AG08395 (cell line): Measurements from ENCODE around the gene PER1.

Experiments
- DNase-seq: peaks from one replicate; pipeline ENCODE4 v3.0.0; 2012; ENCODE audit warnings: mixed read lengths, low spot score

The PER1 gene

DNA sequence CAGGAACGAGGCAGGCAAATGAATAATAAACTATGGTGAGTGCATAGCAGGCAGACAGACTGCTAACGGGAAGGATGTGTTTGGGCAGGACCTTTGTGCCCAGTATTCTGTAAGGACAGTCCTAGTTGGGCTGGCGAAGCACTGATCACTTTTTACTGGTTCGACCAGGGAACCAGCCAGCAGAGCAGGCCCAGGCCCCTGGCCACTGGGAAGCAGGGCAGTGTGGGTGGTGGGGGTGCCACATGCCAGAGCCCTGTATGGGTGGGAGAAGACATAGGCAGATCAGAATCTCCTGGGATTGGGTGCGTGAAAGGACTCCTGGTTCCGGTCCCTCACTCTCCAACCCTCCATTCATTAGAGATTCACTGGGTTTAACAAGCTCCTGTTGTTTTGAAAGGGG, 14.5 kb upstream of the PER1 start:
- DNase-seq: no peak

DNA sequence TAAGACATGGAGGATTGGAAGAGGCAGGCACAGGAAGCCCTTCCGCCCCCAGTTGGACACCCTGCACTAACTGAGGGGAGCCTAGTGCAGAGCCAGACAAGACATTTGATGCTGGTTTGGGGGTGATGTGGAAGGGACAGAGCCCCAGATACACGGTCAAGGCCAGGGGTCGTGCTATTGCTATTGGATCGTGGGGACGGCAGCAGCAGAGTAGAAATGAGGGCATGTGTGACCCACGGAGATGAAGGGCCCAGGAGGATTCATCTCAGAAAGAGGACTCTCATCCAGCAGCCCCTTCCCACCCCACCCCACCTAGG, 12.6 kb upstream of the PER1 start:
- no peak for DNase-seq

DNA sequence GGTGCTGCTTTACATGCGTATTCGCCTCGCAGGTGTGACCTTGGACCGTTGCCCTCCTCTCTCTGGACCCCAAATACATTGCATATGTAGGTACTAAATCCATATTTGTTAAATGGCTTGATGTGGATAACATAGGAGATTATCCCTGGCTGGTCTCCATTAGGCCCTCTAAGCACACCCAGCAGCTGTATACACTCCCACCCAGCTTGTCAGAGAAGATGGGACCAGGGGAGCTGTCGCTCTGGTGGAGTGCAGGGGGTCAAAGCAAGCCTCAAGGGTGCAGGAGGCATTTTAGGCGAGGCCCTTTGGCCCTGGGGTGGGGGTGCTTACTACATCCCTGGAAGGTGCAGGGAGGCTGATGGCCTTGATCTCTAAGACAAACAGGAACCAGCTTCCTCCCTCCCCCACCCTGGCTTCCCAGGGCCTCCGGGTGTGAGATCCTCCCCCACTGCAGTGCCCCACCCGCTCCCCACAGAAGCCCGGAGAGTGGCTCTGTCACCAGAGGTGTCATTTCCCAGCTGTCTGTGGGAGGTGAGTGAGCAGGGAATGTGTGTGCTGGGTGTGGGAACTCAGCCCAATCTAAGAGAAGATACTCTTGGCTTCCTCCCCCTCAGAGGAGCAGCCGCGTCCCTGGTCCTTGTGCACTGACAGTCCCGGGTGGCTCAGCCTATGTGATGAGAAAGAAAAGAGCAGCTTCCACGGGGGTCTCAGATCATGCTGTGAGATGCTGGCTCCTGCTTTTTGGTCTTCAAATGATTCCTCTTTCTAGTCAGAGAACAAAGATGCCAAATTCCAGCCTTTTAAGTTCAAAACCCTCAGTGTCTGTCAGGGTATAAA, 12.0 kb upstream of the PER1 start:
- peak; percentile 57 for DNase-seq

DNA sequence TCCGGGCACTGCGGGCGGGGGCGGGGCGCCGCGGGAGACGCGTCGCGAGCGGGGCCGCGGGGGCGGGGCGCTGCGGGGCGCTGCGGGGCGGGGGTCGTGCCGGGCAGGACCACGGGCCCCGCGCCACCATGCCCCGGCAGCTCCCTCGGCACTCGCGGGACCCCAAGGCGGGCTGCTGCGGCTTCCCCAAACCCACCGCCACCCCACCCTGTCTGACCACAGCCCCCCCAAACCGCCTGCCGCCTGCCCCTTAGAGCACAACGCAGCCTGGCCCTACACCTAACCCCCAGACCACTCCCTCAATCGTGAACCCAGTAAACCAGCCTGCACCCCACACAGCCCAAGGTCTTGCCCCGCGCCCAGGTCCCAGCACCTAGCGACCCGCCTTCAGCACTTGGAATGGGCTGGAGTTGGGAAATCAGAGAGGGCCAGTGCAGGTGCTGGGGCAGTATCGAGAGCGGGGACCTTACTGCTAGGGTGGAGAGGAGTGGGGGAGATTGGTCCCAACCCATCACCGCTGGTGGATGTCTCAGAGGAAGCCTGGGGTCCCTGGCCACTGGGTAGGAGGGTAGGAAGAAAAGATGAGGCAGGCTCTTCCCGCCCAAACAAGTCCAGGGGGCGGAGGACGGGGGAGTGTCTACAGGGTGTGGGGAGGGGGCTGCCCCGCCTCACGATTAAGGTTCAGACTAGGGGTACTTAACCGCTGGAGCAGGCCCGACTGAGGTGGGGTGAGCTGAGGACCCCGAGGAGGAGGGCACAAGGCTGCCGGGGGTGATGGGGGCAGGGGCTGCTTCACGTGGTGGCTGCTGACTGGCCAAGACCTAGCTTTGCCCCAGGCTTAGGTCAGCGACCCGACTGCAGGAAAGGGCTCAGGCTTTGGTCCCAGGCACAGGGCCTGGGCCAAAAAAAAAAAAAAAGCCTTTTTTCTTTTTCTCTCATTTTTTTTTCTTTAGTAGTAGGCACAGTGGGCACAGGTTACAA, 11.1 kb upstream of the PER1 start:
- DNase-seq: no peak

DNA sequence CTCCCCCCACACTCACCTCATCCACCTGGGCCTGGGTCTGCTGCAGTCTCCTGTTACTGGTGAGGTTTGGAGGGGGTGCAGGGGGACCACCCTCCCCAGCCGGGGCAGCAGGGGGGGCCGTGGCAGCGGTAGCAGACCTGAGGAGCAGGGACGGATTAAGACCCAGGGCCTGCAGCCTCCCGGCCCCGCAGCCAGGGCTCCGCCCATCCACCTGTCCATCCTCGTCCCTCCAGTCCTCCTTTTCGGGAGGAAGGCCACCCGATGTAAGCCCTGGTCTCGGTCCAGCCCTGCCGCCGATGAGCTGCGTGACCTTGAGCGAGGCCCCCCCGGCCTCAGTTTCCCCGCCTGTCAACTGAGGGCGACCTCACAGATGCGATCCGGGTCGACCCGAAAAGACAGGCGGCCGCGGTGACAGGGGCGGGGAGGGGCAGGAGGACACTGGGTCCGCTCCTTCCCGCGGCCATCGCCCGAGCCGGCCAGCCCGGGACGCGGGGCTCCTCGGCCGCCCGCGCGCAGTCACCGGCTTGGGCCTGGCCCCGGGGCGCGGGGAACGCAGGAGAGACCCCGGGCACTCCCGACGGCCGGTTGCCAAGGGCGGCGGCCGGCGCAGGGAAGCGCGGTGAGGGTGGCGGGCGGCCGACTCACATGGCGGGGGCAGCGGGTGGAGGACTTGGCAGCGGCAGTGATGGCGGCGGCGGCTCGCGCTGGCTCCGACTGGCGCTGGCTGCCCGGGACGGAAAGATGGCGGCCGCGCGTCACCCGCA, 10.2 kb upstream of the PER1 start, which contains the start of gene VAMP2:
Gene VAMP2 (minus strand): TSS at position 716 of the 764 bp plus-strand sequence. CDS start 69 bp downstream, at position 647.
- peak; percentile 69 for DNase-seq

DNA sequence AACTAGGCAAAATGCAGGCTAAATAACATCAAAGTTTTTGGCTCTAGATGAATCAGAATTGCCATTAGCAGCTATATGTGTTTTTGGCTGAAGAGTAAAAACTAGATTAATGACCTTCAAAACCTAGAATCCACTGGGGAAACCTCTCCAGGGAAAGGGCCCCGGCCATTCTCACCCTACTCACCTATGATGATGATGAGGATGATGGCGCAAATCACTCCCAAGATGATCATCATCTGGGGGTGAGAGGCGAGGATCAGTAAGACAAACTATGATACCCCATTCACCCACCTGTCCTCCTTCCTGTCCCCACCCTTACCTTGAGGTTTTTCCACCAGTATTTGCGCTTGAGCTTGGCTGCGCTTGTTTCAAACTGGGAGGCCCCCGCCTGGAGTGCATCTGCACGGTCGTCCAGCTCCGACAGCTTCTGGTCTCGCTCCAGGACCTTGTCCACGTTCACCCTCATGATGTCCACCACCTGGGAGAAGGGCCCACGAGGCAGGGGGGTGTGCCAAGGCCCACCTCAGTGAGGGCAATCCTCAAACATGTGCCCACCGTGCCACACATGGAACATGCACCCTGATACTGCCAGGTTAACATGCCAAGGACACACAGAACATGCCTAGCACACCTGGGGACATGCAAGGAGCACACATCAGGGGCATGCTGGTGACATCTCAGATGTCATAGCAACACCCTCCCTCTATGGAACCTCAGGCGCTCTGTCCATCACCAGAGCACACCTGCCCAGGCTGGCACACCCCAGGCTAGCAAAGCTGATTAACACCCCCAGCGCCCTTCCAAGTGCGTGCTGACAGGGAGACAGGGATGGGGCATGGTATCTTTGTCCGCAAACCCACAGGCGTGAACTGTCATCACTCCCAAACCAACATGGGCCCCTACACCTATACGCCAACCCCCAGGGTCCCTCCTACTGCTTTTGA, 9.4 kb upstream of the PER1 start:
- DNase-seq: no peak

DNA sequence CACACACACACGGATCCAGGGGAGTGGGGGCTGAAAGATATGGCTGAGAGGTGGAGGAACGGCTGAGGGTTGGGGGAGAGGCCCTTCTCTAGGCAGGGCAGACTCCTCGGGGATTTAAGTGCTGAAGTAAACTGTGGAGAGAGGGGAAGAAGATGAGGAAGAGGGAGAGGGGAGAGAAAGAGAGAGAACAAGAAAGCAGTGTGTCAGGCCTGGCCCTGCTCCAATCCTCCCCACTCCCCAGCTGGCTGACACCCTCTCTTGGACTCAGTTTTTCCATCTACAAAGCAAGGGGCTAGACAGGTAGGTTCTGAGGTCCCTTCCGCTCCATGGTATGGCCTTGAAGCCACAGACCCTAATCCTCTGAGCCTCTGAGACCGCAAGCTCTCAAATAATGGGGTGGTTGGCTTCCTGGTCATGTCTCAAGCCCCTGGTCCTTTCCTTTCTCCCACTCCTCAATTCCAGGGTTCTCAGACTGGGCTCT, 8.6 kb upstream of the PER1 start:
- no peak for DNase-seq

DNA sequence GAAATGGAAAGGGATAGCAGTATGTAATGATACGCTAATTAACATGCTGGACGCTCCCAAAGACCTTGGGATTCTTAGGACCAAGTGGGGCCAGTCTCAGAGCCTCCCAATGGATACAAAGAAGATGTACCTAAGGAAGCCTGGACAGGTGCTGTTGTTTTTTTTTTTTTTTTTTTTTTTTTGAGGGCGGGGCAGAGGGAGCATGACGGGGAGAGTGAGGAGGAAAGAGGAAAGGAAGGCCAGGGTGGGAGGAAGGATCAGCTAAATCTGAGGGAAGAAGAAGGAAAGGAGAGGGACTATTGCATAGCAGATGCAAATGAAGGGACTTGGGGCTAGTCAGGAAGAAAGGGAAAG, 8.0 kb upstream of the PER1 start:
- no peak for DNase-seq

DNA sequence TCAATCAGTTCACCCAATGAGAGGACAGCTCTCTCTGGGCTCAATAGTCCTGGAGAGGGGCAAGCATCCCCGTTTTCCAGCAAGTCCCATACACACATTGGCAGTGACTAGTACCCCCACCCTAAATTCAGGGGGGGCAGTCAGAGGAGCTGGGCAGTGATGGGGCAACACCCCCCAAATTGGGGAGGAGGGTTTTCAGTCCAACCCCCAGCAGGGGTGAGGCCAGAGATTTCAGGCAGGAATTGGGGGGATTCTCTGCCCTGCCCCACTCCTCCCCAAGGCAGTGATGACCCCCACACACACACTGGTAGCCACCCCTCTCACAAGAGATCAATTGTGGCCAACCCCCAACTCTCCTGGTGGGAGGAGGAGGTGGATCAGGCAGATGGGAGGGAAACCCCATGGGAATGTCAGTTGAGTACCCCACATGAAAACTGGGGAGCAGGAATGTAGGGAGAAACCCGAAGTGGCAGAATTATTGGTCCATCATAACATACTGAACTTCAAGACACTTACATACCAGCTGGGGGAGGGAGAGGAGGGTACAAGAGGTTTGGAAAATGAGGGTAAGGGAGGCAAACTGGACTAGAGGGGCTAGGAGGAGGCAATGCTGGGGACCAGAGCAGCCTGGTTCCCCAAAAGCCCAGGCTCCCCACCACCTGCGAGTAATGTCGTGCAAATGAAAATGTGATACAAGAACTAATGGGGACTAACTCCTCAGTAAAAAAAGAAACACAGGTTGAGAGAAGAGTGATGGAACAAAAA, 7.4 kb upstream of the PER1 start:
- DNase-seq: no peak

DNA sequence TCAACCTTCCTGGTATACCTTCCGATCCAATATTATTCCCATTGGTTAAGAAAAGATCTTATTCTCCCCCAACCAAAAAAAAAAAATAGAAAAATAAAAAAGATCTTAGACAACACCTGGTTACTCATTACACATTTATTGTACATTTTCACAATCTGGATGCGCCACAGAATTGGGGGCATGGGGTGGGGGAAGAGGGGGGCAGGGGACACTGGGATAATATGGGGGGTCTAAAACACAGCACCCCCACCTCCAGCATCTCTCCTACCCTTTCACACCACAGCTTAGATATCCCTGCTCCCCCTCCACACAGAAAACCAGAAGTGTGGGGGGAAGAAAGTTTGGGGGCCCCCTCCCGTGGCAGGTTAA, 6.8 kb upstream of the PER1 start:
- no peak for DNase-seq

DNA sequence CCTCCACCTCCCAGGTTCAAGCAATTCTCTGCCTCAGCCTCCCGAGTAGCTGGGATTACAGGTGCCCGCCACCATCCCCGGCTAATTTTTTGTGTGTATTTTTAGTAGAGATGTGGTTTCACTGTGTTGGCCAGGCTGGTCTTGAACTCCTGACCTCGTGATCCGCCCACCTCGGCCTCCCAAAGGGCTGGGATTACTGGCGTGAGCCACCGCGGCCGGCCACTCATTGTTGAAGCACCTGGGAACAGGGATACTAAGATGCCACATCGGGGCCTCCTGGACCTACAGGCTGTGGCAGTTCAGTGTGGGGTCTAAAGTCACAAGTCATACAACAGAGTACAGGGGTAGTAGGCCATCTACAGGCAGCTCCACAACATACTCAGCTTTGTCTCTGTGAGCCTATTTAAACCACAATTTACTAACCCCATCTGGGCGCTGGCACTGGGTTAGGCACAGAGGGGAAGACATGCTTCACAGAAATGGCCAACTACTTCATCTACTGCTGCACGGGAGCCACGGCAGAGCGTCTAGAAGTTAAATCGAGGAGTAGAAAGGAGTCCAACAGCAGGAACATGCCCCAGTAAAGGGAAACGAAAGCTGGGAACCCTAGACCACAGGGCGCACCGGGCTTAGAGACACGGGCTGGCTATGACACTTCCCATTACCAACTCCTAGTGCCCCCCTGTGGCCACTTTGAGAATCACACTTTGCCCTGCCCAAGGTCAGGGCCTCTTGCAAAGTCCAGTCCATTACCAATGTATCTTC, 6.2 kb upstream of the PER1 start:
- DNase-seq: peak; percentile 88

DNA sequence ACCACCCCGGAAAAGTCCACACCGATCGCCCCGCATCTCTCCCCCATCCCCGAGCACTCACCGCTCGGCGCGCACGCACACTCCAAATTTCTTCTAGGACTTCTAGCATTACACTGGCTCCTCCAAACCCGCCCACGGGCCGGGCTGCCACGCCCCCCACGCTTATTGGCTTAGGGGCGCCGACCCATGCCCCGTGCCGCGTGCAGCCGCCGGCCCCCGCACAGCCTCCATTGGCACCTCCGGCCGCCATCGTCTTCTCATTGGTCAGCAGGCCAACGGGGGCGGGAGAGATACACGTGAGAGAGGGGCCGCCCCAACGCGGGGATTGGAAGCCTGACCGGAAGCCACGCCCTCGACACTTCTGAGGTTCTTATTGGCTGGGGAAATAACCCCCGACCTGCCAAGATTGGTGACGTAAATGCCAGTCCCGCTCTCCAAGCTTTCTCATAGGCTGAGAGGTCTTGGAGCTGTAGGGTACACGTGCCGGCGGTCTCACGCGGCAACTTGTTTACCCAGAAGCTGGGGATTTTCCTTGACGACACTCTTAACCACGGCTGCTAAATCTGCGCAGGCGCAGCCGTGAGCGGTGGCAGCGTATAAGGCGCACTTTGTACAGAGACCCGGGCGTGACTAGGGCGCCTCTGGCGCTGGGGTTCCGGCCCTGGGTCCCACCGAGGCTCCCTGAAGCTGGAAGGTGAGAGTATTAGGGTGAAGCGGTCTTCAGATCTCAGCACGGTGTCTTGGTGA, 4.2 kb upstream of the PER1 start:
- peak; percentile 99 for DNase-seq

DNA sequence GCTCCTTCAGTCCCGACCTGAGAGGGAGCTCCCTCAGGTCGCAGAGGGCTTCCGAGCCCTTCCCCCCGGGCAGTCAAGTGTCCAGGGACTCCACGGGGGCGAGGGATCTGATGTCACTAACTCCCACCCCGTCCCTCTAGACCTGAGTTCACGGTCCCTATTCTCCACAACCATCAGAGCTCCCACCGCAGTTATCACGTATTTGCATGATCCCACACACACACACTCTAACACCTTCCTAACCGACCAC, 3.7 kb upstream of the PER1 start:
- no peak for DNase-seq

DNA sequence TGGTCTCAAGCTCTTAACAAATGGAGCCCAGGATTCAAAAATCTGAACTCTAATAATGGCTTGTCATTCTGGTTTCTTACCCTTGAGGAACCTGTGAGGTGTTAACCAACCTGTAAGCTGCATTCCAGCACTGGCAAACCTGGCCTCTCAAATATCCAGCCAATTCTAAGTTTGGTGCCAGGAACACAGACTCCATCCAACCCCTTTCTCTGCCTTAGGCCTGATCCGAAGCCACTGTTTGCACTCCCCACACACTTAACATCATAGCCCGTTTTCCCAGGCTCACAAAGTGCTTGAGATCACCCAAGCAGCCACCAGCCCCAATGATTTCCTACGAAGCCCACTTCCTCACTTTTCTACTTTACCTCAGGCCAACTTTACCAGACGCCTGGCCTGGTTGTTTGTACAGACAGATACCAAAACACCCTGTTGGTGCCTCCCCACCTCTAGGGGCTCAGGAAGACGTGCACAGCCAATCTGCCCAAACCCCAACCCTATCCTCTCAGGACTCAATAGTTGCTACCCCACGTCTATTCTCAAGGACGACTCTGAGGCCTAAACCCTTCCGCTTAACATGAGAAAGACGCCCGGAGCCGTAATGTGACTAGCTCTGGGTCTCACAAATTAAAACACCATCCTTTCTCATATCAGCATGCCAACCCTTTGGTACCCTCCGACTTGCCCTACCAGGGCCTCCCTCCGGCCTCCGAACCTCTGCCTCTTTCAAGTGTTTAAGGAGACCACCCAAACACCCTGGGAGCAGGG, 3.2 kb upstream of the PER1 start:
- DNase-seq: no peak

DNA sequence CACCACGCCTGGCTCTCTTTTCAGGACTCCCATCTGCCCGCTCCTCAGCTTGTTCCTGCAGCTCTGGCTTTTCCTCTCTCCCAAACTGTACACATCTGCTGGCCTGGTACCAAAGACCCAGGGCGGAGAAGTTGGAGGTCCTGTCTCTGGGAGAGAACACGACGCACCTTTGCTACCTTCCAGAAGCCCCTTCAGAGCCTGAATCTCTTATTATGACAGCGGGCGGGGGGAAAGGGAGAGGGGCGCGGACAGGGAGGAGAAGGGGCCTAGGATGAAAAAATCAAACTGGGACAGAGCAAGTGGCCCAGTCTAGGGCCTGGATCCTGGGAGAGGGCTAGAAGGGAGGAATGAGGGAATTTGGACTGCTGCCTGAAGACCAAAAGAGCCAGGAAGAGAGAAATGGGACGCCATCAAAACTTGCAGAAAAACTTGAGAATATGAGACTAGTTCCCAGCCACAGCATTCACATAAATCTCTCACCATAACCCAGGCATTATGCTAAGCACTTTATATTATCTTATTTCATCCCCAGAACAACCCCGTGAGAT, 2.5 kb upstream of the PER1 start:
- no peak for DNase-seq

DNA sequence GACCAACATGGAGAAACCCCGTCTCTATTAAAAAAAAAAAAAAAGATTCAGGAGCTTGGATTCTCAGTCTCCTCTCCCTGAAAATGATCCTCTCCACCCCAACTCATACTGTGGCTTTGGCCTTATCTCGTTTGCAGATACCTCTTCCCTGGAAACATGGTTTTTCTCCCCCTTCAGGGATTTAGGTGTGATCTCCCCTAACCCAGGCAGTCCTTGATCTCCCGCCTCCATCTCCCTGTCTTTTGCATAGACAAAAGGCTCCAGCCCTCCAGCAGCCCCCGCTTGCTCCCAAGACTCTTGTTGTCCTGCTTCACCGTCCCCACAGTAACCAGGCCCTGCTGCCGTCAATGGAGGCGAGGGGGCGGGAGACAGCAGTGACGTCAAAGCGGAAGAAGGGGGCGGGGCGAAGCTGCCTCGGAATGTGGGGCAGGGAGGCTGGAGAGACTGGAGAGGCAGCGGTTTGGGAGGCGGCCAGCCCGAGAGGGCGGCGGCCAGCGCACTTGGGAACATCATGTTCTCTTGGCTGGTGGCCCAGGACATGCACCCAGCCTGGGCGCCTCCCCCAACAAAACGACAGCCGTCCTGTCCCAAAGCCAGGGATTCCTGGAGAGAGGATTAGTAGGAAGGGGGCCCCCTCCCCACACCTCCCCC, 1.9 kb upstream of the PER1 start:
- peak; percentile 90 for DNase-seq

DNA sequence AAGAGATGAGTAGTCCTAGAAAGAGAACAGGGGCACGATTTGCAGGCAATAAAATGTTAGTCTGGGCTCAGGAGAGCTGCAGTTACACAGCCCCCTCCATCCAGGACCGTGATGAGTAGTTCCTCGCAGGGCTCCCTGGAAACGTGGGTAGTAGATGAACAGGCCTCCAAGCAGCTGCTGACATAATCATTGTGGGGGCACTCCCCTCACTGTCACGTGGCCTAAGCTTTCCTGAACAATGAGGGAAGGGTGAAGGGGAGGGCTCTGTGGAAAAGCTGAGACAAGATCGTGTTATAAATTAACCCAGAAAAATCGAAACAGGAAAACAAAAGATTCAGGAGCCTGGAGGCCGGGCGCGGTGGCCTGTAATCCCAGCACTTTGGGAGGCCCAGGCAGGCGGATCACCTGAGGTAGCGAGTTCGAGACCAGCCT, 1.3 kb upstream of the PER1 start:
- DNase-seq: peak; percentile 79

DNA sequence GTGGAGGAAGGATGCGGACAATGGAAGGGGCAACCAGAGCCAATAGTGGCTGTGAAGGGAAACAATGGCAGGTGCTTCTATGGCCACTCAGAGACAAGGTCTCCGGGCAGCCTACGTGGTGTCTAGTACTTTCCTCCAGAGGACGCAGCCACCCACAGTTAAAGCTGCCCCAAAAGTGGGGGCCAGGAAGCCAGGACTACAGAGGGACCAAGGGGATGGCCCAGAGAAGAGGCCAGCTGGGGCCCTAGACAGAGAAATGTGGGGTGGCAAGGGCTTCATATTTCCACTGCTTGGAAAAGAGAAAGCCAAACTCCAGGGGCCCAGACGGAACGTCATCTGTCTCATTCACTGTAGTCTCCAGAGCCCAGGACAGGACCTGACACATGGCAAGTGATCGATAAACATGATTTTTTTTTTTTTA, 837 bp upstream of the PER1 start:
- DNase-seq: no peak
